PFSK-1 (cell line): ENCODE results near the gene MAGI1.

Experiments used
- FOXP2 ChIP-seq: optimal IDR thresholded peaks from 2 replicates; pipeline ENCODE3; 2011; ENCODE audit warnings: borderline replicate concordance, control low read depth, inconsistent platforms; ENCODE audit not compliant: insufficient read depth; ENCODE audit errors: extremely low read length, extremely low read depth
- POLR2AphosphoS5 ChIP-seq: IDR thresholded peaks from 2 replicates; pipeline ENCODE4 v1.6.1; 2012; ENCODE audit warnings: low read depth, mild to moderate bottlenecking, control low read depth, low read length, moderate library complexity
- SIN3A ChIP-seq: IDR thresholded peaks from 2 replicates; pipeline ENCODE4 v1.6.1; 2012; ENCODE audit warnings: mild to moderate bottlenecking, low read length, moderate library complexity, borderline replicate concordance; ENCODE audit not compliant: insufficient read depth
- TAF1 ChIP-seq: IDR thresholded peaks from 2 replicates; pipeline ENCODE4 v1.6.1; 2012; ENCODE audit warnings: low read length, control low read depth, borderline replicate concordance; ENCODE audit not compliant: insufficient read depth
- TF ChIP-seq, protein P1 (sequence below), 2 experiments: IDR thresholded peaks; 2 replicates each; pipeline versions ENCODE4 v1.6.1 to v1.8.0; 2011 to 2012; ENCODE audit warnings: low read depth in 2 of 2, low read length in 2 of 2, control low read depth in 1 of 2, inconsistent platforms in 1 of 2, mild to moderate bottlenecking in 1 of 2, moderate library complexity in 1 of 2; ENCODE audit not compliant: insufficient read depth in 1 of 2

Gene MAGI1

DNA sequence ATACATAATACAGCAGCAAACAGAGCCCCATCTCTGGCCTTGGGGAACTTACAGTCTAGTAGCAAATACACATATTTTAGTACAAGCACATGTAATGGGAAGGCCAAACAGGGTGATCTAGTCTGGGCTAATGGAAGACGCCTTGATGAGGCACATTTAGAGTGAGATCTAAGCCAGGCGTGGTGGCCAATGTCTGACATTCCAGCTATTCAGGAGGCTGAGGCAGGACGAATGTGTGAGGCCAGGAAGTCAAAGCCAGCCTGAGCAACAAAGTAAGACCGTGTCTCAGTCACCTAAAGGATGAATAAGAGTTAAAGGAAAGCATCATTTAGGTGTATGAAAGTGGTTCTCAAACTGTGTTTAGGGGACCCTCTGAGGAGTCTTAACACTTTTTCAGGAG is 291.9 kb downstream of the MAGI1 start:
- TF ChIP-seq POLR2AphosphoS5 = no peak
- no peak for TF ChIP-seq SIN3A

DNA sequence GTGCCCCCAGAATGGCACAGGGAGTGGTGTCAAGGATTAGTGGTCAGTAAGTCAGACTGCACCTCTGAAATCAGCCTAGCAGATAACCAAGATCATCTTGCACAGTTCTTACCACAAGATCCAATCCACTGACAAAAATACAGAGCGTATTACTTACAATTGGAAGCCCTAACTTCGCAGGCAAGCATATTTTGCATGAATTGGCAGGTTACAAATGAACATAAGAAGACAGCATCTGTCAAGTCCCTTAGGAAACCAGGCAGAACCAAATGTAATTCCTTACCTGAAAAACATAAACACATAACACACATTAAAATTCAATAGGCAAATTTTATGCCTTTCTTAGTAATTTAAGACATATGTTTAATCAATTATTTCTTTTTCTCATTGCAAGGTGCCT is 293.4 kb downstream of the MAGI1 start:
- TF ChIP-seq SIN3A (no peak), POLR2AphosphoS5 (no peak), TAF1 (no peak), FOXP2 (no peak)
- TF ChIP-seq, protein P1, sequence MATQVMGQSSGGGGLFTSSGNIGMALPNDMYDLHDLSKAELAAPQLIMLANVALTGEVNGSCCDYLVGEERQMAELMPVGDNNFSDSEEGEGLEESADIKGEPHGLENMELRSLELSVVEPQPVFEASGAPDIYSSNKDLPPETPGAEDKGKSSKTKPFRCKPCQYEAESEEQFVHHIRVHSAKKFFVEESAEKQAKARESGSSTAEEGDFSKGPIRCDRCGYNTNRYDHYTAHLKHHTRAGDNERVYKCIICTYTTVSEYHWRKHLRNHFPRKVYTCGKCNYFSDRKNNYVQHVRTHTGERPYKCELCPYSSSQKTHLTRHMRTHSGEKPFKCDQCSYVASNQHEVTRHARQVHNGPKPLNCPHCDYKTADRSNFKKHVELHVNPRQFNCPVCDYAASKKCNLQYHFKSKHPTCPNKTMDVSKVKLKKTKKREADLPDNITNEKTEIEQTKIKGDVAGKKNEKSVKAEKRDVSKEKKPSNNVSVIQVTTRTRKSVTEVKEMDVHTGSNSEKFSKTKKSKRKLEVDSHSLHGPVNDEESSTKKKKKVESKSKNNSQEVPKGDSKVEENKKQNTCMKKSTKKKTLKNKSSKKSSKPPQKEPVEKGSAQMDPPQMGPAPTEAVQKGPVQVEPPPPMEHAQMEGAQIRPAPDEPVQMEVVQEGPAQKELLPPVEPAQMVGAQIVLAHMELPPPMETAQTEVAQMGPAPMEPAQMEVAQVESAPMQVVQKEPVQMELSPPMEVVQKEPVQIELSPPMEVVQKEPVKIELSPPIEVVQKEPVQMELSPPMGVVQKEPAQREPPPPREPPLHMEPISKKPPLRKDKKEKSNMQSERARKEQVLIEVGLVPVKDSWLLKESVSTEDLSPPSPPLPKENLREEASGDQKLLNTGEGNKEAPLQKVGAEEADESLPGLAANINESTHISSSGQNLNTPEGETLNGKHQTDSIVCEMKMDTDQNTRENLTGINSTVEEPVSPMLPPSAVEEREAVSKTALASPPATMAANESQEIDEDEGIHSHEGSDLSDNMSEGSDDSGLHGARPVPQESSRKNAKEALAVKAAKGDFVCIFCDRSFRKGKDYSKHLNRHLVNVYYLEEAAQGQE (IDR thresholded peaks at IDR 0.05; ENCODE audit: insufficient read depth in 1 of 2, low read depth in 2 of 2, low read length in 2 of 2) = no peak

DNA sequence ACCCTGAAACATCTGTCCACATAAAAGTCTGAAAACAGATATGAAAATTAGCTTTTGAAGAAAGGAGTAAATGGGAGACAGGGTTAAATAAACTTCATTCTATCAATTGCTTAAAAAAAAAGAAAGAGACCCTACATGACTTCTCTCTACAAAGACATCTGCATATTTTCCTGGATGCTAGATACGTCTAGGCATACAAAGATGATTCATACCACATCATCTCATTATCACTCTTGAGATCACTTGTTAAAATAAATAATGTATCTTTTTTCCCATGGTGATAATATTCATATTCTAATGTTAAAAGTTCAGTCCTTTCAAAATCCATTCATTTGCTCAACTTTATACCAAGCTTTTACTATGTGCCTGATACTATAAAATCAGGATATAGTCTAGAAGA is 295.8 kb downstream of the MAGI1 start:
- TF ChIP-seq FOXP2 (no peak), SIN3A (no peak), TAF1 (no peak), POLR2AphosphoS5 (no peak)
- TF ChIP-seq, protein P1 (IDR thresholded peaks at IDR 0.05; ENCODE audit: insufficient read depth in 1 of 2, low read depth in 2 of 2, low read length in 2 of 2) = no peak

DNA sequence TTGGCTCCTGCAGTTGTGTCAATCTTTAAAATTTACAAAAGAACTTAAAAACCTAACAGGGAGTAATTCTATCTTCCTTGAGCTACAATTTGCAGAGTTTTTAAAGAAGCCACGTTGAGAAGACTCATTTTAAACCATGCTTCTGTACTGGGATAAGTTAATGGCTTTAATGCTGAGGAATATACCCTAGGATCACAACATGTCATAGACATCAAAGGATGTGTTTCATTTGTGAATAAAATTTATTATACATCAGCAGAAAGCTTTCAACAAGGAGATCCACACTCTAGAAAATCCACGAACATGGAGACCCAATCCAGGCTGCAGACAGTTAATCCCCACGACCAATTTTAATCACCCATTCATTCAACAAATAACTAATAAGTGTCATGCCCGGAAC is 297.2 kb downstream of the MAGI1 start:
- no peak for TF ChIP-seq TAF1
- no peak for TF ChIP-seq FOXP2
- TF ChIP-seq POLR2AphosphoS5 = no peak
- TF ChIP-seq, protein P1 (IDR thresholded peaks at IDR 0.05; ENCODE audit: insufficient read depth in 1 of 2, low read depth in 2 of 2, low read length in 2 of 2) = no peak
- no peak for TF ChIP-seq SIN3A

DNA sequence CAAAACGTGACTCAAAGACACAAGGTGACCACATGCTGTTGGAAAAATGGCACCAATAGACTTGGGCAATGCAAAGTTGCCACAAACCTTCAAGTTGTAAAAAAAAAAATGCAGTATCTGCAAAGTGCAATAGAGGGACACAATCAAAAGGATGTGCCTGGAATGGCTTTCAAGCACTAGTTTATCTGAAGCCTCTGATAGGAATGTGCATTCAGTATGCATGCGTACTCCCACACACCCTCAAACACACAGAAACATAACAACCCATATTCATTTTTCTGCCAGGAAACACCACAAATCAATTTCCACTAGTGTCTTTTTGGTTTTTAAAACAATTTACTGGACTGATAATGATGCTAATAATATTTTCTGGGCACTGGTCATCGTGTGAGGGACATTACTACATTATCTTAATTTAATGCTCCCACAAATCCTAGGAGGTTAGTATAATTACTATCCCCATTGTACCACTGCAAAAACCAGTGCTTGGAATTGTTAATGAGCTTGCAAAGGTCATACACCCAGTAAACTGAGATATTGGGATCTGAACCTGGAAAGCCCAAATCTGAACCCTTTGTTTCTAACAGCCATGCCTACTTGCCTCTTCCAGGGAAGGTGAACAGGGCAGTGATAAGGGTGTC is 298.7 kb downstream of the MAGI1 start:
- TF ChIP-seq, protein P1 (IDR thresholded peaks at IDR 0.05; ENCODE audit: insufficient read depth in 1 of 2, low read depth in 2 of 2, low read length in 2 of 2) = no peak
- no peak for TF ChIP-seq SIN3A
- TF ChIP-seq FOXP2 = no peak
- no peak for TF ChIP-seq POLR2AphosphoS5
- TF ChIP-seq TAF1 = no peak
